HG02970 (cell line): Measurements from ENCODE around the gene NGFR.
"Not testable (repeated sequence)": the region's sequence is repeated elsewhere in the genome, so short reads cannot be mapped to it uniquely, and the experiment has no call there.

Experiments used
- ATAC-seq: cut with Tn5 transposase; IDR thresholded peaks from one replicate; pipeline ENCODE4 v1.9.1; 2021; ENCODE audit warnings: mild to moderate bottlenecking, moderate library complexity, moderate number of reproducible peaks; ENCODE audit not compliant: unreplicated experiment, low FRiP score

NGFR gene

GRCh38 chr17:49494399-49494985 lies 601 bp upstream of the NGFR start:
- no peak for ATAC-seq

- ATAC-seq: no peak
Measured at GRCh38 chr17:49495842-49496182, 719 bp downstream of the NGFR start.

GRCh38 chr17:49496183-49496866 lies 1.2 kb downstream of the NGFR start:
- ATAC-seq: no peak

GRCh38 chr17:49496867-49497147 lies 1.7 kb downstream of the NGFR start:
- no peak for ATAC-seq

- ATAC-seq: no peak
Measured at GRCh38 chr17:49497148-49498028, 2.3 kb downstream of the NGFR start.

GRCh38 chr17:49498029-49498615 lies 3.0 kb downstream of the NGFR start:
- ATAC-seq: no peak

GRCh38 chr17:49501496-49501895 lies 6.4 kb downstream of the NGFR start:
- no peak for ATAC-seq

GRCh38 chr17:49502254-49502653 lies 7.2 kb downstream of the NGFR start:
- no peak for ATAC-seq

GRCh38 chr17:49502680-49503079 lies 7.6 kb downstream of the NGFR start:
- ATAC-seq: not testable (repeated sequence)

GRCh38 chr17:49504369-49504768 lies 9.3 kb downstream of the NGFR start:
- no peak for ATAC-seq

- ATAC-seq: no peak
Measured at GRCh38 chr17:49505854-49506253, 10.8 kb downstream of the NGFR start.

GRCh38 chr17:49506282-49506681 lies 11.2 kb downstream of the NGFR start:
- no peak for ATAC-seq

GRCh38 chr17:49508061-49508865 lies 13.2 kb downstream of the NGFR start:
- ATAC-seq: no peak

- no peak for ATAC-seq
Measured at GRCh38 chr17:49508866-49509587, 13.9 kb downstream of the NGFR start.

- no peak for ATAC-seq
Measured at GRCh38 chr17:49509588-49509917, 14.5 kb downstream of the NGFR start.

- no peak for ATAC-seq
Measured at GRCh38 chr17:49510059-49510719, 15.1 kb downstream of the NGFR start.

- ATAC-seq: no peak
Measured at GRCh38 chr17:49510720-49511110, 15.6 kb downstream of the NGFR start.

- no peak for ATAC-seq
Measured at GRCh38 chr17:49511810-49512209, 16.7 kb downstream of the NGFR start.

GRCh38 chr17:49512296-49513043 lies 17.4 kb downstream of the NGFR start:
- ATAC-seq: no peak
